SU-DHL-6 (cell line): Measurements from ENCODE around the gene AMFR.

Experiments
- CTCF ChIP-seq: fragments of 200-600 bp; sonication (generic); IDR thresholded peaks from one replicate; pipeline ENCODE4 v1.5.1; 2017; ENCODE audit warnings: antibody characterized with exemption, mild to moderate bottlenecking, low read length, moderate library complexity; ENCODE audit not compliant: insufficient read depth, poor library complexity, severe bottlenecking
- EZH2phosphoT487 ChIP-seq: fragments of 200-600 bp; sonication (generic), shearing (Covaris generic); conservative IDR thresholded peaks from 2 replicates; pipeline ENCODE4 v1.6.1; 2018; ENCODE audit warnings: mild to moderate bottlenecking, antibody characterized with exemption, low read length, moderate library complexity, mixed read lengths

GRCh38 chr16:56336071-56336688 is 89.2 kb downstream of the AMFR start:
- TF ChIP-seq CTCF (no peak), EZH2phosphoT487 (no peak)
